ENCODE data around the gene CAPN10.
"Not testable (repeated sequence)": the region's sequence is repeated elsewhere in the genome, so short reads cannot be mapped to it uniquely, and the experiment has no call there.

The CAPN10 gene

GRCh38 chr2:240602266-240603050 is 15.9 kb downstream of the CAPN10 start:
- DNase-seq (ENCODE audit: low read depth in 2 of 2): no peak

- DNase-seq (ENCODE audit: low read depth in 2 of 2): no peak
Measured at GRCh38 chr2:240603081-240603835, 16.7 kb downstream of the CAPN10 start.

GRCh38 chr2:240603846-240604245 is 17.3 kb downstream of the CAPN10 start:
- DNase-seq (ENCODE audit: low read depth in 2 of 2): no peak

- no peak for DNase-seq (ENCODE audit: low read depth in 2 of 2)
Measured at GRCh38 chr2:240604291-240604938, 17.9 kb downstream of the CAPN10 start.

- DNase-seq (ENCODE audit: low read depth in 2 of 2): no peak
Measured at GRCh38 chr2:240604939-240605716, 18.6 kb downstream of the CAPN10 start.

- no peak for DNase-seq (ENCODE audit: low read depth in 2 of 2)
Measured at GRCh38 chr2:240605867-240606743, 19.6 kb downstream of the CAPN10 start.

GRCh38 chr2:240611601-240612210 is 25.2 kb downstream of the CAPN10 start:
- DNase-seq (ENCODE audit: low read depth in 2 of 2): no peak

GRCh38 chr2:240613781-240614180 is 27.2 kb downstream of the CAPN10 start:
- DNase-seq (ENCODE audit: low read depth in 2 of 2): no peak

- no peak for DNase-seq (ENCODE audit: low read depth in 2 of 2)
Measured at GRCh38 chr2:240614391-240614790, 27.9 kb downstream of the CAPN10 start.

- DNase-seq (ENCODE audit: low read depth in 2 of 2): no peak
Measured at GRCh38 chr2:240615396-240615795, 28.9 kb downstream of the CAPN10 start.

- DNase-seq (ENCODE audit: low read depth in 2 of 2): no peak
Measured at GRCh38 chr2:240615820-240616547, 29.4 kb downstream of the CAPN10 start.

- DNase-seq (ENCODE audit: low read depth in 2 of 2): not testable (repeated sequence)
Measured at GRCh38 chr2:240616860-240617666, 30.5 kb downstream of the CAPN10 start.

GRCh38 chr2:240618776-240619175 is 32.2 kb downstream of the CAPN10 start:
- no peak for DNase-seq (ENCODE audit: low read depth in 2 of 2)

GRCh38 chr2:240619506-240620148 is 33.1 kb downstream of the CAPN10 start:
- DNase-seq (ENCODE audit: low read depth in 2 of 2): no peak

- DNase-seq (ENCODE audit: low read depth in 2 of 2): no peak
Measured at GRCh38 chr2:240620149-240620731, 33.7 kb downstream of the CAPN10 start.

GRCh38 chr2:240620859-240621258 is 34.3 kb downstream of the CAPN10 start:
- DNase-seq (ENCODE audit: low read depth in 2 of 2): no peak

- DNase-seq (ENCODE audit: low read depth in 2 of 2): no peak
Measured at GRCh38 chr2:240622060-240622411, 35.5 kb downstream of the CAPN10 start.

All from fibroblast of skin of left biceps (primary cell).